H1 (cell line): ENCODE measurements around the gene NANOS2. TPM values are rescaled to one million over a fixed set of nuclear protein-coding genes. Genes with fewer than 3 reads are reported as not detected.
A peak's percentile ranks its signal among the peaks of the same experiment; 100 is the strongest.

Experiments used
- CTCF ChIA-PET: fragments of 300-600 bp; sonication (Branson Sonifier 250); formaldehyde crosslinking; loops from one replicate; lab custom pipeline; 2021; ENCODE audit not compliant: partially characterized antibody; lab: Charles Lee
- POLR2A ChIA-PET: fragments of 300-600 bp; sonication (Branson Sonifier 250); formaldehyde crosslinking; loops from one replicate; lab custom pipeline; 2021; ENCODE audit warnings: inconsistent platforms; ENCODE audit not compliant: partially characterized antibody; lab: Charles Lee
- DNase-seq, 2 experiments: peaks; one replicate each; pipeline versions ENCODE4 v3.0.0 to v3.0.0-alpha.2; 2010 to 2022; ENCODE audit warnings: low spot score in 2 of 2, low read depth in 1 of 2, mixed read lengths in 1 of 2
- FAIRE-seq: peaks from 2 replicates; lab custom pipeline; 2011; peaks lifted over from hg19 to GRCh38; lab: Jason Lieb, UNC
- H2AFZ ChIP-seq: 2 replicates; pipeline ENCODE4 v1.8.1; 2012; ENCODE audit warnings: low read length, inconsistent platforms
- H2AK5ac ChIP-seq: 2 replicates; pipeline ENCODE4 v1.6.1; 2013; ENCODE audit warnings: low read depth, low read length
- H2BK120ac ChIP-seq: replicated peaks from 2 replicates; pipeline ENCODE3; 2013; ENCODE audit warnings: low read depth, low read length, inconsistent platforms
- H2BK12ac ChIP-seq: 2 replicates; pipeline ENCODE4 v1.6.1; 2013; ENCODE audit warnings: low read depth, low read length
- H2BK15ac ChIP-seq: 2 replicates; pipeline ENCODE4 v1.6.1; 2013; ENCODE audit warnings: low read length
- H2BK20ac ChIP-seq: 2 replicates; pipeline ENCODE4 v1.6.1; 2013; ENCODE audit warnings: low read length
- H2BK5ac ChIP-seq: 2 replicates; pipeline ENCODE4 v1.6.1; 2013; ENCODE audit warnings: low read depth, low read length
- H3K14ac ChIP-seq: 2 replicates; pipeline ENCODE4 v1.6.1; 2013; ENCODE audit warnings: inconsistent platforms; ENCODE audit not compliant: insufficient read length
- H3K18ac ChIP-seq: 2 replicates; pipeline ENCODE4 v1.6.1; 2013; ENCODE audit warnings: low read length; ENCODE audit errors: extremely low read depth
- H3K23ac ChIP-seq: 2 replicates; pipeline ENCODE4 v1.6.1; 2013; ENCODE audit warnings: inconsistent platforms; ENCODE audit not compliant: insufficient read length
- H3K23me2 ChIP-seq: 2 replicates; pipeline ENCODE4 v1.6.1; 2013; ENCODE audit warnings: low read depth, low read length
- H3K27ac ChIP-seq: 2 replicates; pipeline ENCODE4 v1.6.1; 2011; ENCODE audit warnings: low read depth, low read length, inconsistent platforms
- H3K27me3 ChIP-seq, 4 experiments: replicated peaks in 1 of 4; 1 replicate in 1 of 4; 2 replicates in 3 of 4; pipeline versions ENCODE4 v1.6.1 to v1.8.1; 2011 to 2013; ENCODE audit warnings: low read length in 3 of 4, mild to moderate bottlenecking in 3 of 4, inconsistent platforms in 2 of 4, mixed read lengths in 2 of 4, moderate library complexity in 1 of 4; ENCODE audit not compliant: control insufficient read depth in 3 of 4, insufficient read depth in 3 of 4; ENCODE audit errors: extremely low read depth in 1 of 4
- H3K36me3 ChIP-seq, 4 experiments: 2 replicates each; pipeline versions ENCODE4 v1.6.1 to v1.8.1; 2011 to 2013; ENCODE audit warnings: mild to moderate bottlenecking in 4 of 4, low read length in 3 of 4, moderate library complexity in 2 of 4, control low read depth in 1 of 4, inconsistent platforms in 1 of 4; ENCODE audit not compliant: insufficient read depth in 4 of 4, control insufficient read depth in 2 of 4
- H3K4ac ChIP-seq: replicated peaks from 2 replicates; pipeline ENCODE3; 2013; ENCODE audit warnings: low read length, low read depth, mixed read lengths, inconsistent platforms; ENCODE audit not compliant: insufficient read length
- H3K4me1 ChIP-seq, 4 experiments: replicated peaks in 1 of 4; 1 replicate in 1 of 4; 2 replicates in 3 of 4; pipeline versions ENCODE4 v1.6.1 to v1.8.1; 2011 to 2013; ENCODE audit warnings: low read length in 3 of 4, inconsistent platforms in 2 of 4, mixed read lengths in 1 of 4; ENCODE audit not compliant: insufficient read depth in 4 of 4, control insufficient read depth in 3 of 4
- H3K4me2 ChIP-seq, 2 experiments: 2 replicates each; pipeline versions ENCODE4 v1.6.1 to v1.8.1; 2011 to 2013; ENCODE audit warnings: low read depth in 2 of 2, low read length in 2 of 2, control low read depth in 1 of 2, inconsistent platforms in 1 of 2, mild to moderate bottlenecking in 1 of 2; ENCODE audit not compliant: insufficient read depth in 1 of 2
- H3K4me3 ChIP-seq, 4 experiments: fragments of 200-600, 300-600 bp in 1 of 4; sonication (generic), shearing (Covaris generic), sonication (Bioruptor Twin) in 1 of 4; 2 replicates each; pipeline versions ENCODE4 v1.5.1 to v1.8.1; 2011 to 2016; ENCODE audit warnings: low read length in 4 of 4, low read depth in 3 of 4, control low read depth in 2 of 4, inconsistent platforms in 2 of 4, mild to moderate bottlenecking in 2 of 4, mixed read lengths in 1 of 4, moderate library complexity in 1 of 4; ENCODE audit not compliant: insufficient read depth in 2 of 4; ENCODE audit errors: extremely low read depth in 1 of 4
- H3K56ac ChIP-seq: replicated peaks from 2 replicates; pipeline ENCODE3; 2013; ENCODE audit warnings: low read depth, mild to moderate bottlenecking, mixed read lengths, low read length, inconsistent platforms; ENCODE audit not compliant: insufficient read length
- H3K79me1 ChIP-seq: 2 replicates; pipeline ENCODE4 v1.6.1; 2013; ENCODE audit warnings: low read depth, low read length, control low read depth
- H3K79me2 ChIP-seq, 2 experiments: 2 replicates each; pipeline versions ENCODE4 v1.6.1 to v1.8.1; 2012 to 2013; ENCODE audit warnings: low read length in 2 of 2, mild to moderate bottlenecking in 2 of 2, inconsistent platforms in 1 of 2; ENCODE audit not compliant: insufficient read depth in 2 of 2, control insufficient read depth in 1 of 2
- H3K9ac ChIP-seq, 4 experiments: replicated peaks in 1 of 4; 1 replicate in 1 of 4; 2 replicates in 3 of 4; pipeline versions ENCODE4 v1.6.1 to v1.8.1; 2011 to 2013; ENCODE audit warnings: low read depth in 3 of 4, low read length in 3 of 4, control low read depth in 2 of 4, mild to moderate bottlenecking in 2 of 4, moderate library complexity in 2 of 4, inconsistent platforms in 1 of 4; ENCODE audit errors: extremely low read depth in 1 of 4
- H3K9me3 ChIP-seq, 2 experiments: 2 replicates each; pipeline versions ENCODE4 v1.6.1 to v1.8.1; 2012 to 2013; ENCODE audit warnings: mild to moderate bottlenecking in 2 of 2, moderate library complexity in 2 of 2, control low read depth in 1 of 2, inconsistent platforms in 1 of 2, low read depth in 1 of 2, low read length in 1 of 2, mixed read lengths in 1 of 2; ENCODE audit not compliant: insufficient read depth in 2 of 2
- H4K20me1 ChIP-seq, 2 experiments: replicated peaks in 1 of 2; 2 replicates each; pipeline versions ENCODE3 to v1.8.1; 2011 to 2013; ENCODE audit warnings: inconsistent platforms in 2 of 2, low read length in 2 of 2, mild to moderate bottlenecking in 1 of 2; ENCODE audit not compliant: insufficient read depth in 2 of 2, control insufficient read depth in 1 of 2
- H4K5ac ChIP-seq: 2 replicates; pipeline ENCODE4 v1.6.1; 2013; ENCODE audit warnings: low read length, low read depth, mixed read lengths, inconsistent platforms; ENCODE audit not compliant: insufficient read length
- H4K8ac ChIP-seq: 2 replicates; pipeline ENCODE4 v1.8.0; 2013; ENCODE audit warnings: mild to moderate bottlenecking, moderate library complexity, low read length, inconsistent platforms; ENCODE audit not compliant: insufficient read depth; ENCODE audit errors: extremely low read depth
- H4K91ac ChIP-seq: replicated peaks from 2 replicates; pipeline ENCODE3; 2013; ENCODE audit warnings: low read length, mixed read lengths, inconsistent platforms; ENCODE audit not compliant: insufficient read length
- NANOG ChIP-seq: IDR thresholded peaks from 2 replicates; pipeline ENCODE4 v1.6.1; 2011; ENCODE audit warnings: low read length, low read depth, mild to moderate bottlenecking, inconsistent platforms; ENCODE audit not compliant: insufficient read depth, poor library complexity, severe bottlenecking
- RAD21 ChIP-seq, 2 experiments: IDR thresholded peaks in 1 of 2; conservative IDR thresholded peaks in 1 of 2; 2 replicates each; pipeline ENCODE4 v1.6.1; 2011; ENCODE audit warnings: low read depth in 2 of 2, low read length in 2 of 2, improper control_type of control experiment in 1 of 2, inconsistent platforms in 1 of 2, mild to moderate bottlenecking in 1 of 2, moderate library complexity in 1 of 2
- SIN3A ChIP-seq, 2 experiments: IDR thresholded peaks in 1 of 2; conservative IDR thresholded peaks in 1 of 2; 2 replicates each; pipeline ENCODE4 v1.6.1; 2011 to 2012; ENCODE audit warnings: low read length in 2 of 2, improper control_type of control experiment in 1 of 2, low read depth in 1 of 2, mild to moderate bottlenecking in 1 of 2
- ZNF274 ChIP-seq: IDR thresholded peaks from 2 replicates; pipeline ENCODE4 v1.7.0; 2012; ENCODE audit warnings: low read length, borderline replicate concordance; ENCODE audit errors: extremely low read depth
- WGBS, 2 experiments: shearing (Covaris generic) in 1 of 2; methylation state at CpG; one replicate each; pipeline versions ENCODE4 v1.1.6 to v1.1.7; 2013 to 2015; ENCODE audit warnings: low lambda C conversion rate in 2 of 2, mixed read lengths in 2 of 2, inconsistent platforms in 1 of 2, low coverage in 1 of 2, missing lambda C conversion rate in 1 of 2; ENCODE audit not compliant: insufficient replicate concordance in 2 of 2, insufficient coverage in 1 of 2, insufficient read length in 1 of 2; ENCODE audit errors: extremely low coverage in 1 of 2, missing lambda C conversion rate in 1 of 2; 5-methylcytosine and 5-hydroxymethylcytosine counted together
- polyA plus RNA-seq, 7 experiments: library from polyadenylated mRNA; depleted of rRNA in 3 of 7; stranded (reverse) in 5 of 7; unstranded in 2 of 7; fragments of >200 nt in 5 of 7; fragments of 200-250 nt in 2 of 7; gene quantifications; 1 replicate in 5 of 7; 2 replicates in 1 of 7; 4 replicates in 1 of 7; pipeline versions ENCODE4 v1.2.1 to v1.2.3, GENCODE V29; 2011 to 2013; ENCODE audit warnings: missing spikeins in 2 of 7, mixed read lengths in 2 of 7
- total RNA-seq: library from RNA; stranded (reverse); fragmentation: NEBNext Ultra II Directional; extraction: Animal tissue kit (Norgen Biotek cat#: 25700); gene quantifications from 2 replicates; pipeline ENCODE4 v1.2.1, GENCODE V29; 2021

Gene NANOS2
- total and polyA plus RNA-seq, 2 of the 8 experiments (the other 6 are each of a cell fraction or from before 2014, with no cell fraction given) = 0.20 TPM; not detected in 1

GRCh38 chr19:45883586-45883880 lies 31.0 kb downstream of the NANOS2 start:
- WGBS, 2 experiments = no CpG with 5 or more reads among the region's 5 CpGs
- ChIA-PET POLR2A (interaction anchor here (9.8 kb wide), 1 partner anchor 15 kb away, joined by 277 read pairs; the partner anchor contains the start of genes FOXA3 and SYMPK), CTCF (interaction anchor here (0.6 to 10.7 kb wide), 8 partner anchors 9 to 195 kb away, joined by 3 to 208 read pairs (median 4); partner anchors contain the start of genes FOXA3 and SYMPK)
- no peak overlapping the region for H2BK12ac ChIP-seq
- no peak overlapping the region for H2BK5ac ChIP-seq
- no peak overlapping the region for H3K56ac ChIP-seq
- TF ChIP-seq SIN3A (conservative IDR thresholded peaks at IDR 0.05 in 1 of 2, IDR thresholded peaks at IDR 0.05 in 1 of 2; ENCODE audit: low read depth in 1 of 2, low read length in 2 of 2) (no peak), RAD21 (IDR thresholded peaks at IDR 0.05 in 1 of 2, conservative IDR thresholded peaks at IDR 0.05 in 1 of 2; ENCODE audit: low read depth in 2 of 2, low read length in 2 of 2) (no peak), NANOG (no peak), ZNF274 (no peak)
- H3K27me3 ChIP-seq = no peaks in the 10 kb centered on the region
- H4K5ac ChIP-seq = no peak overlapping the region
- H2BK20ac ChIP-seq = no peak overlapping the region
- no peak overlapping the region for H2BK15ac ChIP-seq
- H3K36me3 ChIP-seq = peaks cover 0 to 7% (median 0%) of the 10 kb centered on the region in 4 experiments; a peak in 1 of 8 replicates
- H2AFZ ChIP-seq = no peak overlapping the region
- H3K9me3 ChIP-seq = no peaks in the 10 kb centered on the region
- H3K9ac ChIP-seq = no peak overlapping the region
- no peaks in the 10 kb centered on the region; a peak in 1 of 4 replicates for H3K79me2 ChIP-seq
- H3K18ac ChIP-seq = no peak overlapping the region
- H4K8ac ChIP-seq = no peak overlapping the region
- peak overlapping the region in 1 of 2 experiments; percentile 42; a peak in 1 of 4 replicates for H3K4me2 ChIP-seq
- 0 out of 2 replicates have a peak, but pooled peaks cover 2% of the 10 kb centered on the region for H3K79me1 ChIP-seq
- no peak for DNase-seq
- peaks cover 11% of the 10 kb centered on the region; the same call in 1 of the 2 replicates for H3K23me2 ChIP-seq
- FAIRE-seq = no peak
- peaks cover 6 to 28% (median 18%) of the 10 kb centered on the region in 4 experiments for H3K4me1 ChIP-seq
- H3K27ac ChIP-seq = no peak overlapping the region
- no peak overlapping the region for H2AK5ac ChIP-seq
- no peak overlapping the region for H4K91ac ChIP-seq
- 0 out of 8 replicates have a peak overlapping the region, but pooled peaks of 1 of the 4 experiments have one; percentile 16 for H3K4me3 ChIP-seq
- H2BK120ac ChIP-seq = no peak overlapping the region
- H3K14ac ChIP-seq = no peak overlapping the region
- peaks cover 3 to 12% of the 10 kb centered on the region in 2 experiments for H4K20me1 ChIP-seq
- no peak overlapping the region for H3K4ac ChIP-seq
- no peak overlapping the region for H3K23ac ChIP-seq
